BLaER1 (cell line): ENCODE data around the gene ARHGAP4.

Experiments used
- H3K27ac ChIP-seq: shearing (Covaris generic); formaldehyde crosslinking; 2 replicates; pipeline ENCODE4 v1.8.1; 2022
- H3K27me3 ChIP-seq: shearing (Covaris generic); formaldehyde crosslinking; 2 replicates; pipeline ENCODE4 v1.8.1; 2022
- H3K36me3 ChIP-seq: shearing (Covaris generic); formaldehyde crosslinking; 2 replicates; pipeline ENCODE4 v1.8.1; 2022
- H3K4me1 ChIP-seq: shearing (Covaris generic); formaldehyde crosslinking; 2 replicates; pipeline ENCODE4 v1.8.1; 2022
- H3K4me2 ChIP-seq: shearing (Covaris generic); formaldehyde crosslinking; 2 replicates; pipeline ENCODE4 v1.8.1; 2022
- H3K4me3 ChIP-seq: shearing (Covaris generic); formaldehyde crosslinking; 2 replicates; pipeline ENCODE4 v1.8.1; 2022
- H3K9ac ChIP-seq: shearing (Covaris generic); formaldehyde crosslinking; 2 replicates; pipeline ENCODE4 v1.8.1; 2022
- H3K9me3 ChIP-seq: shearing (Covaris generic); formaldehyde crosslinking; 2 replicates; pipeline ENCODE4 v1.8.1; 2022
- H4K20me1 ChIP-seq: shearing (Covaris generic); formaldehyde crosslinking; 2 replicates; pipeline ENCODE4 v1.8.1; 2022
- Cebpa-rat ChIP-seq: shearing (Covaris generic); IDR thresholded peaks from 2 replicates; pipeline ENCODE4 v1.8.1; 2022

Gene ARHGAP4

GRCh38 chrX:153947009-153947769 is 21.1 kb upstream of the ARHGAP4 start:
- Histone ChIP-seq H3K36me3 (peaks cover 30% of the 10 kb centered on the region), H3K27me3 (peaks cover 36% of the 10 kb centered on the region), H3K4me2 (peak overlapping the region; percentile 65), H3K4me1 (peaks cover 97% of the 10 kb centered on the region), H3K9me3 (no peaks in the 10 kb centered on the region), H4K20me1 (peaks cover 97% of the 10 kb centered on the region), H3K4me3 (no peak overlapping the region), H3K9ac (0 out of 2 replicates have a peak overlapping the region, but pooled peaks have one; percentile 56), H3K27ac (peak overlapping the region; percentile 68)
- TF ChIP-seq Cebpa-rat: no peak

GRCh38 chrX:153945956-153946943 is 20.2 kb upstream of the ARHGAP4 start:
- Histone ChIP-seq H3K36me3 (peaks cover 21% of the 10 kb centered on the region), H3K4me2 (peak overlapping the region; percentile 65), H3K27me3 (peaks cover 44% of the 10 kb centered on the region), H3K27ac (peak overlapping the region; percentile 42), H3K4me1 (peaks cover 92% of the 10 kb centered on the region), H4K20me1 (peaks cover 94% of the 10 kb centered on the region), H3K4me3 (no peak overlapping the region), H3K9ac (no peak overlapping the region), H3K9me3 (no peaks in the 10 kb centered on the region)
- no peak for TF ChIP-seq Cebpa-rat

- H3K27ac ChIP-seq: no peak overlapping the region
These were observed 18.7 kb upstream of the ARHGAP4 start for GRCh38 chrX:153944800-153945150.

GRCh38 chrX:153944140-153944799 is 18.2 kb upstream of the ARHGAP4 start, which contains the start of gene RENBP:
TSS of gene RENBP (minus strand) at chrX:153944643. CDS start at chrX:153944610, 33 bp downstream.
- Histone ChIP-seq H3K4me3 (peak within 1 kb of the TSS; percentile 67), H3K27ac (peak within 1 kb of the TSS; percentile 78), H3K4me2 (peak within 1 kb of the TSS; percentile 80), H3K36me3 (peaks cover under 1% of the 10 kb centered on the region; the same call in 1 of the 2 replicates), H3K9me3 (no peaks in the 10 kb centered on the region), H3K27me3 (peaks cover 64% of the 10 kb centered on the region), H3K4me1 (peaks cover 92% of the 10 kb centered on the region), H4K20me1 (peaks cover 91% of the 10 kb centered on the region), H3K9ac (peak within 1 kb of the TSS; percentile 76)
- TF ChIP-seq Cebpa-rat: no peak

More at GRCh38 chrX:153944800-153945150, 18.7 kb upstream of the ARHGAP4 start:
- Histone ChIP-seq H3K36me3 (peaks cover 6% of the 10 kb centered on the region), H3K9ac (no peak overlapping the region), H4K20me1 (peaks cover 91% of the 10 kb centered on the region), H3K4me2 (peak overlapping the region; percentile 80), H3K4me3 (peak overlapping the region; percentile 67; the same call in 1 of the 2 replicates), H3K27me3 (peaks cover 59% of the 10 kb centered on the region), H3K4me1 (peaks cover 92% of the 10 kb centered on the region), H3K9me3 (no peaks in the 10 kb centered on the region)
- no peak for TF ChIP-seq Cebpa-rat

DNA sequence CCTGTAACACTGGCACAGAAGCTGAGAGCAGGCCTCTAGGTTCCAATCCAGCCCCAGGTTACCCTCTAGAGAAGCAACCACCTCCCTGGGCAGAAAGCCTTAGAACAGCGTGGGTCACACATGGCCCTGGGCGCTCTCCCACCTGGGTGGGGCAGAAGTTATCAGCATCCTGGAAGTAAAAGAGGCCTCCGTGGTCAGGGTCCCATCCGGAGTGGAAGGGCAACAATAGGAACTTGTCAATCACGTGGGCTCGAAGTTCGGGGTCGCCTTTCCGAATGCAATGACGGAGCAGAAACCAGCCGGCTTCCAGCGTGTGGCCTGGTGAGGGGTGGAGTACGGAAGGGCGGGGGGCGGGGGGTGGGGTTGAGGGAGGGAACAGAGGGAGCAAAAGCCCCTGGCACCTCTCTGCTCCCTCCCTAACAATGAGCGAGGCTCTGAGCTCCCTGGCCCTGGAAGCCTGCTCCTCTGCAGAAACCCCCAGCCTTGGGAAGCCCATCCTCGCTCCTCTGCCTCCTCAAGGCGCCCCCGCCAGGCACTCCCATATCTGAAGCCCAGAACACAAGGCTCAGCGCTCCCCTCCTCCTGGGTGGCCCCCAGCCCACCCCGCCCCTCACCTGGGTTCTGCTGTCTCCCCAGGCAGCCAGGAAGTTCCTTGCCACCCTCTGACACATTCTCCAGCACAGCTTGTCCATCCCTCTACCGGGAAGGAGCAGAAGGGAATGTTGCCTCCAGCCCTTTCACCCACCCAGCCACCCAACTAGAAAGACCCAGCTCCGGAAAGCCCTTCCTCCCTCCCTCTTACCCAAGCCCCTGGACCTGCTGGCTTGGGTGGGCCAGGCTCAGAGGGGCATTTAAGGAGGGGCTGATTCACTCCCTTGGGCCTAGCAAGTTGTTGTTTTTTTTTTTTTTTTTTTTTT is 15.5 kb upstream of the ARHGAP4 start:
- no peak for TF ChIP-seq Cebpa-rat
- peak overlapping the region; percentile 58 for H3K4me3 ChIP-seq
- H3K4me1 ChIP-seq: peaks cover 71% of the 10 kb centered on the region
- H3K27ac ChIP-seq: peak overlapping the region; percentile 78
- no peaks in the 10 kb centered on the region for H3K9me3 ChIP-seq
- peaks cover 90% of the 10 kb centered on the region for H4K20me1 ChIP-seq
- no peaks in the 10 kb centered on the region for H3K36me3 ChIP-seq
- H3K9ac ChIP-seq: peak overlapping the region; percentile 66
- peak overlapping the region; percentile 80 for H3K4me2 ChIP-seq
- H3K27me3 ChIP-seq: peaks cover 87% of the 10 kb centered on the region

GRCh38 chrX:153939573-153939972 is 13.5 kb upstream of the ARHGAP4 start:
- peak overlapping the region; percentile 47; the same call in 1 of the 2 replicates for H3K9ac ChIP-seq
- peak overlapping the region; percentile 20; the same call in 1 of the 2 replicates for H3K4me3 ChIP-seq
- TF ChIP-seq Cebpa-rat: no peak
- peaks cover 84% of the 10 kb centered on the region for H3K27me3 ChIP-seq
- peak overlapping the region; percentile 44; the same call in 1 of the 2 replicates for H3K27ac ChIP-seq
- peak overlapping the region; percentile 80 for H3K4me2 ChIP-seq
- no peaks in the 10 kb centered on the region for H3K9me3 ChIP-seq
- peaks cover 62% of the 10 kb centered on the region for H3K4me1 ChIP-seq
- H4K20me1 ChIP-seq: peaks cover 82% of the 10 kb centered on the region
- H3K36me3 ChIP-seq: no peaks in the 10 kb centered on the region

DNA sequence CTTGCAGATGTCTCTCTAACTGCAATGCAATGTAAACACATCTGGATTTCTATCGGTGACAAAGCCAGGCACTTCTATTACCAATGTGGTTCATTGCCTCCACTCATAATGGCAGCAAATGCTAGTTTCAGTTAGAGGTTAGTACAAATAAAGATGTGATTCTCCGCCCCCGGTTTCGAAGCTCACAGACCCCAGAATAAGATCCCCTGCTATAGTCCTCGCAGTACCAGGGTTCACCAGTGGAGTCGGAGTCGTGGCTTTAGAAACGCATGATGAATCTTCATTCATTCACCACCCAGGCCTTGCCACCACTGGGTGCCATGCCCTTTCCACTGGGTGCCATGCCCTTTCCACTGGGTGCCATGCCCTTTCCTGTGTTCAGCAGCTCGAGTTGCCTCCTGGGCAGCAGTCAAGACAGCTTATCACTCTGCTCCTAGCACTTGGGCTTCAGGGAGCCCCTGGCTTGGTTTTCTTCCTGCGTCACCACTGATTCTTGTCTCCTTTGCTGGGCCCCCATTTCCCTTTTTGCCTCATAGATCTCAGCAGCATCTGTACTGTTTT is 12.2 kb upstream of the ARHGAP4 start:
- peaks cover 82% of the 10 kb centered on the region for H4K20me1 ChIP-seq
- no peak overlapping the region for H3K9ac ChIP-seq
- H3K4me2 ChIP-seq: no peak overlapping the region

DNA sequence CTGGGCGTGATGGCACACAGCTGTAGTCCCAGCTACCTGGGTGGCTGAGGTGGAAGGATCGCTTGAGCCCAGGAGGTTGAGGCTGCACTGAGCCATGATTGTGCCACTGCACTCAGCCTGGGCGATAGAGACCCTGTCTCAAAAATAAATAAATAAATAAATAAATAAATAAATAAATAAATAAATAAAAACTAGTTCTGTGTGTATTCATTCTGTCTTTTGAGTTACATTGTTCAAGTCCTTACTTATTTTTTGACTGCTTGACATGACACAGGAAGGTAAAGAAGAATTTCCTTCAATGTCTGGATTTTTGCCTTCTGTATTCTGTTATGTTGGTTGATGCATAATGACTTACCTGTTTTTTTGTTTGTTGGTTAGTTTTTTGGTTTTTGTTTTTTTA is 11.0 kb upstream of the ARHGAP4 start:
- Histone ChIP-seq H3K4me3 (no peak overlapping the region), H3K9me3 (no peaks in the 10 kb centered on the region), H3K27ac (no peak overlapping the region), H3K27me3 (peaks cover 86% of the 10 kb centered on the region), H3K36me3 (peaks cover 12% of the 10 kb centered on the region), H4K20me1 (peaks cover 82% of the 10 kb centered on the region), H3K4me1 (peaks cover 48% of the 10 kb centered on the region), H3K9ac (no peak overlapping the region), H3K4me2 (no peak overlapping the region)
- no peak for TF ChIP-seq Cebpa-rat

More for the DNA sequence above, 12.2 kb upstream of the ARHGAP4 start:
- Histone ChIP-seq H3K36me3 (no peaks in the 10 kb centered on the region), H3K27ac (no peak overlapping the region), H3K27me3 (peaks cover 85% of the 10 kb centered on the region), H3K4me1 (peaks cover 58% of the 10 kb centered on the region), H3K9me3 (no peaks in the 10 kb centered on the region), H3K4me3 (no peak overlapping the region)
- no peak for TF ChIP-seq Cebpa-rat
